Coronary artery (tissue), 2 donors: ENCODE results near the gene FCHSD1.

Source experiments
- DNase-seq: peaks from one replicate; pipeline ENCODE4 v3.0.0-alpha.2; 2017; ENCODE audit warnings: low spot score
- H3K27ac ChIP-seq, 2 donors: fragments of 200-600 bp; sonication (generic); one replicate each; pipeline ENCODE4 v1.5.1; 2016 to 2019
- H3K4me3 ChIP-seq: fragments of 200-600 bp; sonication (generic); 2 replicates; pipeline ENCODE4 v1.5.1; 2016; ENCODE audit warnings: mild to moderate bottlenecking, moderate library complexity
- TF ChIP-seq, protein P1 (sequence below): fragments of 200-600 bp; sonication (generic); IDR thresholded peaks from one replicate; pipeline ENCODE4 v1.5.1; 2019; ENCODE audit warnings: antibody characterized with exemption

Gene FCHSD1

GRCh38 chr5:141672841-141673813, 21.9 kb upstream of the FCHSD1 start:
- TF ChIP-seq, protein P1, sequence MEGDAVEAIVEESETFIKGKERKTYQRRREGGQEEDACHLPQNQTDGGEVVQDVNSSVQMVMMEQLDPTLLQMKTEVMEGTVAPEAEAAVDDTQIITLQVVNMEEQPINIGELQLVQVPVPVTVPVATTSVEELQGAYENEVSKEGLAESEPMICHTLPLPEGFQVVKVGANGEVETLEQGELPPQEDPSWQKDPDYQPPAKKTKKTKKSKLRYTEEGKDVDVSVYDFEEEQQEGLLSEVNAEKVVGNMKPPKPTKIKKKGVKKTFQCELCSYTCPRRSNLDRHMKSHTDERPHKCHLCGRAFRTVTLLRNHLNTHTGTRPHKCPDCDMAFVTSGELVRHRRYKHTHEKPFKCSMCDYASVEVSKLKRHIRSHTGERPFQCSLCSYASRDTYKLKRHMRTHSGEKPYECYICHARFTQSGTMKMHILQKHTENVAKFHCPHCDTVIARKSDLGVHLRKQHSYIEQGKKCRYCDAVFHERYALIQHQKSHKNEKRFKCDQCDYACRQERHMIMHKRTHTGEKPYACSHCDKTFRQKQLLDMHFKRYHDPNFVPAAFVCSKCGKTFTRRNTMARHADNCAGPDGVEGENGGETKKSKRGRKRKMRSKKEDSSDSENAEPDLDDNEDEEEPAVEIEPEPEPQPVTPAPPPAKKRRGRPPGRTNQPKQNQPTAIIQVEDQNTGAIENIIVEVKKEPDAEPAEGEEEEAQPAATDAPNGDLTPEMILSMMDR: no peak
- DNase-seq: no peak
- H3K4me3 ChIP-seq: no peak overlapping the region
- H3K27ac ChIP-seq: peak overlapping the region in 1 of 2 donors; percentile 19

DNA sequence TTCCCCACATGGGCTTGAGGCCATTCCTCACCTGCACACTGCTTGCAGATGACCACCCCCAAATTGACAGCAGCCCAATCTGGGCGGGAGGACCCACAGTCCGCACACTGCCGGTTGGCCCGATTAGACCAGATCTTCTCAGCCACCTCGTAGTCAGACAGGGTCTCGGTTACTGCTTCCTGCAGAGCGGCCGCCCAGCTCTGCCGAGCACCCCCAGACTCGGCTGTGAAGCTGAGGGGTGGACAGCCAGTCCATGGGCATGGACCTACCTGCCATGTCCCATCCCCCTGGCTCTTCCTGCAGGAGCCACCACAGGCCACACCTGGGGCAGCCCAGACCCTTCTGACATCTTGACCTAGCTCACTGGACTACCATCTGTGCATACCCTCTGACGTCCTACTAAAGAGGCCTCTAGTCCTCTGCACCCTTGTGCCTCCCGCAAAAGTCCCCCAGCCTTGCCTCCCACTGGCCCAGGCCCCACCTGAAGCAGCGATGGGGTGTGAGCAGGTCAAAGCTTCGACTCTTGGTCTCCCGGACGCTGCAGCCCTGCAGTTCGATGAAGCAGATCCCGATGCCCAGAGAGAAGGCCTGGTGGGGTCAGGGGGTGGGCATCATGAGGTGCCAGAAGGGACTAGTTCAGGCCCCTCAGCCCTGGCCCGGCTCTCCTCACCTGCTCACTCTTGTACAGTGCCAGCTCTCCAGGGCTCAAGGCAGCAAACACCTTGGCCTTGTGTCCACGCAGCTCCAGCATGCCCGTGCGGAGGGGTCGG, 21.0 kb upstream of the FCHSD1 start:
- Histone ChIP-seq H3K27ac (peak overlapping the region in 1 of 2 donors; percentile 19), H3K4me3 (no peak overlapping the region)
- TF ChIP-seq, protein P1: no peak
- DNase-seq: no peak

- no peak overlapping the region for H3K27ac ChIP-seq
- TF ChIP-seq, protein P1: no peak
- no peak overlapping the region for H3K4me3 ChIP-seq
- no peak for DNase-seq
These were observed 18.3 kb upstream of the FCHSD1 start for GRCh38 chr5:141669520-141669919.

- TF ChIP-seq, protein P1: no peak
- H3K4me3 ChIP-seq: no peak overlapping the region
- no peak for DNase-seq
- no peak overlapping the region for H3K27ac ChIP-seq
These were observed 17.5 kb upstream of the FCHSD1 start for GRCh38 chr5:141668601-141669265.

DNA sequence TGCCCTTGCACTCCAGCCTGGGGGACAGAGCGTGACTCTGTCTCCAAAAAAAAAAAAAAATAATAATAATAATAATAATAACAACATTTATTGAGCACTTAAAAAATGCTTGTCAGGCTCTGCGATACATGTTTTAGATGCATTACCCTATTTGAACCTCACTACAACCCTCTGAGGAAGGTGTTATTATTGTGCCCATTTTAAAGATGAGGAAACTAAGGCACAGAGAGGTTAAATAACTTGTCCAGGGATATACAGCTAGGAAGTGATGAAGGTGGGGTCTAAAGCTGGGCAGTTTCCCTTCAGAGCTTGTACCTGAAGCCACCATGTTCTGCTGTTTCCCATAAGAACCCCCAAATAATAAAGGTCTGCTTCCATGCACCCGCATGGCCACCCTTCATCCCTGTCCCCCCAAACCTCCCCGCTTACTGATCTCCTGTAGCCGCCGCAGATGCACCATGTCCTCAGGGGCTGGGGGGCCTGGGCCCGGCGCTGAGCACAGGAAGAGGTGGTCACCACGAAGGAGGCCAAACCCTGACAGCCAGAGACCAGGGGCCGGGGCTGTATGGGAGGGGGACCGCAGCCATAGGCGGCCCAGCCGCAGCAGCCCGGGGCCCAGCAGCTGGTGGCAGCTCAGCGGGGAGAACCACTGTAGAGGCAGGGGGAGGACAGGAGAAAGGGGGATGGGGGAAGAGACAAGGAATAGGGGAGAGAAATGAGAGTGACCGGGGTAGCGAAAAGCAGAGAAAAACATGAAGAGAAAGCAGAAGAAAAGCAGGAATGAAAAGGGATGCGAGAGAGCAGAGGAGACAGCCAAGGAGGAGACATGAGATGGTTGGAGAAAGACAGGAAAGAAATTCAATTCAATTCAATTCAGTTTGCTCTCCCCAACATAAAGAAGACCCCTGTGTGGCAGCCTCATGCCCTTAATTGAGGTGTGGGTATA, 15.1 kb upstream of the FCHSD1 start:
- DNase-seq: no peak
- TF ChIP-seq, protein P1: no peak
- Histone ChIP-seq H3K4me3 (no peak overlapping the region), H3K27ac (no peak overlapping the region)
